COLO668 (cell line): ENCODE data around the gene MED12L.
"Not testable (repeated sequence)": the region's sequence is repeated elsewhere in the genome, so short reads cannot be mapped to it uniquely, and the experiment has no call there.

Experiments
- DNase-seq: peaks from one replicate; lab custom pipeline; 2025; ENCODE audit not compliant: unreplicated experiment; lab: John Stamatoyannopoulos, UW

The MED12L gene

GRCh38 chr3:151133917-151134450, 48.5 kb downstream of the MED12L start:
- no peak for DNase-seq

- DNase-seq: peak; percentile 16
These were observed 50.3 kb downstream of the MED12L start for GRCh38 chr3:151135541-151136337.

- DNase-seq: no peak
These were observed 57.5 kb downstream of the MED12L start for GRCh38 chr3:151142929-151143328.

GRCh38 chr3:151144016-151144415, 58.6 kb downstream of the MED12L start:
- no peak for DNase-seq

- no peak for DNase-seq
These were observed 59.3 kb downstream of the MED12L start for GRCh38 chr3:151144760-151145159.

GRCh38 chr3:151145713-151146070, 60.2 kb downstream of the MED12L start:
- DNase-seq: no peak

- peak; percentile 56 for DNase-seq
These were observed 60.7 kb downstream of the MED12L start for GRCh38 chr3:151146071-151146730.

GRCh38 chr3:151146731-151147091, 61.2 kb downstream of the MED12L start:
- no peak for DNase-seq

- no peak for DNase-seq
These were observed 61.8 kb downstream of the MED12L start for GRCh38 chr3:151147299-151147698.

- DNase-seq: peak; percentile 1
These were observed 67.1 kb downstream of the MED12L start for GRCh38 chr3:151152455-151153079.

GRCh38 chr3:151154566-151154965, 69.1 kb downstream of the MED12L start:
- no peak for DNase-seq

GRCh38 chr3:151155409-151156128, 70.1 kb downstream of the MED12L start:
- DNase-seq: no peak

GRCh38 chr3:151156618-151157216, 71.3 kb downstream of the MED12L start:
- peak; percentile 3 for DNase-seq

GRCh38 chr3:151159806-151160205, 74.3 kb downstream of the MED12L start:
- DNase-seq: no peak

- no peak for DNase-seq
These were observed 79.8 kb downstream of the MED12L start for GRCh38 chr3:151165226-151165625.

GRCh38 chr3:151166161-151166560, 80.7 kb downstream of the MED12L start:
- no peak for DNase-seq

- DNase-seq: peak; percentile 46
These were observed 83.0 kb downstream of the MED12L start for GRCh38 chr3:151168269-151169094.

- DNase-seq: no peak
These were observed 83.9 kb downstream of the MED12L start for GRCh38 chr3:151169262-151169947.

- DNase-seq: not testable (repeated sequence)
These were observed 84.7 kb downstream of the MED12L start for GRCh38 chr3:151169948-151170679.
